HG03025 (cell line): ENCODE data around the gene SH2D1B.

Source experiments
- ATAC-seq: cut with Tn5 transposase; IDR thresholded peaks from one replicate; pipeline ENCODE4 v1.9.1; 2021; ENCODE audit warnings: mild to moderate bottlenecking, moderate library complexity; ENCODE audit not compliant: unreplicated experiment, low FRiP score

SH2D1B gene

GRCh38 chr1:162383516-162383915, 28.4 kb downstream of the SH2D1B start:
- ATAC-seq = no peak

GRCh38 chr1:162383091-162383490, 28.8 kb downstream of the SH2D1B start:
- ATAC-seq = no peak

- ATAC-seq = no peak
Observed at GRCh38 chr1:162381941-162382750, 29.8 kb downstream of the SH2D1B start.

GRCh38 chr1:162381383-162381782, 30.6 kb downstream of the SH2D1B start, which contains the start of gene C1orf226:
Gene C1orf226 (plus strand): TSS chr1:162381728. CDS start chr1:162381902, 174 bp downstream.
- ATAC-seq = no peak

GRCh38 chr1:162380061-162380846, 31.7 kb downstream of the SH2D1B start:
- no peak for ATAC-seq

- no peak for ATAC-seq
Observed at GRCh38 chr1:162376691-162377090, 35.2 kb downstream of the SH2D1B start, which contains the start of gene SPATA46. Gene SPATA46 (minus strand): TSS chr1:162376854. CDS start chr1:162376790, 64 bp downstream.

- no peak for ATAC-seq
Observed at GRCh38 chr1:162375463-162375862, 36.5 kb downstream of the SH2D1B start.

- ATAC-seq = no peak
Observed at GRCh38 chr1:162374406-162374805, 37.5 kb downstream of the SH2D1B start.

- ATAC-seq = no peak
Observed at GRCh38 chr1:162373541-162374260, 38.2 kb downstream of the SH2D1B start.

- ATAC-seq = no peak
Observed at GRCh38 chr1:162373072-162373427, 38.9 kb downstream of the SH2D1B start.

- no peak for ATAC-seq
Observed at GRCh38 chr1:162372159-162373071, 39.5 kb downstream of the SH2D1B start.

- no peak for ATAC-seq
Observed at GRCh38 chr1:162371611-162372010, 40.3 kb downstream of the SH2D1B start.

GRCh38 chr1:162370721-162371120, 41.2 kb downstream of the SH2D1B start:
- no peak for ATAC-seq

- ATAC-seq = no peak
Observed at GRCh38 chr1:162370161-162370560, 41.8 kb downstream of the SH2D1B start.

GRCh38 chr1:162369571-162369970, 42.4 kb downstream of the SH2D1B start:
- ATAC-seq = no peak

- no peak for ATAC-seq
Observed at GRCh38 chr1:162368451-162368850, 43.5 kb downstream of the SH2D1B start.

GRCh38 chr1:162367772-162368171, 44.2 kb downstream of the SH2D1B start:
- ATAC-seq = no peak

GRCh38 chr1:162367073-162367472, 44.9 kb downstream of the SH2D1B start:
- ATAC-seq = no peak

GRCh38 chr1:162366671-162367070, 45.3 kb downstream of the SH2D1B start:
- ATAC-seq = no peak

- no peak for ATAC-seq
Observed at GRCh38 chr1:162366149-162366548, 45.8 kb downstream of the SH2D1B start.
